PFSK-1 (cell line): ENCODE data around the gene GNG13.

Experiments
- POLR2AphosphoS5 ChIP-seq: IDR thresholded peaks from 2 replicates; pipeline ENCODE4 v1.6.1; 2012; ENCODE audit warnings: low read depth, mild to moderate bottlenecking, control low read depth, low read length, moderate library complexity
- REST ChIP-seq, 2 experiments: IDR thresholded peaks; 2 replicates each; pipeline versions ENCODE4 v1.6.1 to v1.8.0; 2011 to 2012; ENCODE audit warnings: low read depth in 2 of 2, low read length in 2 of 2, control low read depth in 1 of 2, inconsistent platforms in 1 of 2, mild to moderate bottlenecking in 1 of 2, moderate library complexity in 1 of 2; ENCODE audit not compliant: insufficient read depth in 1 of 2
- TAF1 ChIP-seq: IDR thresholded peaks from 2 replicates; pipeline ENCODE4 v1.6.1; 2012; ENCODE audit warnings: low read length, control low read depth, borderline replicate concordance; ENCODE audit not compliant: insufficient read depth

- TF ChIP-seq POLR2AphosphoS5 (no peak), TAF1 (no peak), REST (IDR thresholded peaks at IDR 0.05; ENCODE audit: insufficient read depth in 1 of 2, low read depth in 2 of 2, low read length in 2 of 2) (no peak)
Observed at GRCh38 chr16:769934-770333, 30.6 kb downstream of the GNG13 start.
